HL-60 (cell line): ENCODE measurements around the gene POLR2H.

ENCODE experiments used
- CTCF ChIP-seq: IDR thresholded peaks from one replicate; pipeline ENCODE4 v1.5.1; 2011; ENCODE audit warnings: low read length, control low read depth, inconsistent platforms; ENCODE audit not compliant: insufficient read depth
- REST ChIP-seq: IDR thresholded peaks from 2 replicates; pipeline ENCODE4 v1.6.1; 2012; ENCODE audit warnings: low read depth; ENCODE audit not compliant: insufficient replicate concordance

GRCh38 chr3:184325715-184326369 lies 35.7 kb upstream of the POLR2H start:
- TF ChIP-seq REST, result no peak
- no peak for TF ChIP-seq CTCF
